GM12878 (cell line): Measurements from ENCODE around the gene THSD8. TPM values are rescaled to one million over a fixed set of nuclear protein-coding genes. Genes with fewer than 3 reads are reported as not detected.

Source experiments
- ATF2 ChIP-seq: IDR thresholded peaks from 2 replicates; pipeline ENCODE4 v1.6.1; 2012; ENCODE audit warnings: low read length, inconsistent platforms
- CBX5 ChIP-seq: sonication (generic); IDR thresholded peaks from 2 replicates; pipeline ENCODE4 v1.6.1; 2016; ENCODE audit warnings: low read depth, moderate library complexity, mild to moderate bottlenecking, inconsistent platforms
- CTCF ChIP-seq, 3 experiments: IDR thresholded peaks in 2 of 3; conservative IDR thresholded peaks in 1 of 3; 2 replicates each; pipeline ENCODE4 v1.5.1; 2011; ENCODE audit warnings: low read depth in 3 of 3, low read length in 3 of 3, mild to moderate bottlenecking in 3 of 3, control low read depth in 2 of 3, moderate library complexity in 2 of 3, inconsistent platforms in 1 of 3, mixed read lengths in 1 of 3; ENCODE audit not compliant: control insufficient read depth in 2 of 3, insufficient read depth in 1 of 3; ENCODE audit errors: extremely low read depth in 1 of 3
- EED ChIP-seq: sonication (generic); IDR thresholded peaks from 2 replicates; pipeline ENCODE4 v1.6.1; 2016; ENCODE audit warnings: antibody characterized with exemption, low read depth
- EGR1 ChIP-seq, 2 experiments: IDR thresholded peaks; 1 replicate in 1 of 2; 2 replicates in 1 of 2; pipeline ENCODE4 v1.6.1; 2011 to 2012; ENCODE audit warnings: low read depth in 2 of 2, low read length in 2 of 2, borderline replicate concordance in 1 of 2, mild to moderate bottlenecking in 1 of 2, moderate library complexity in 1 of 2
- EZH2 ChIP-seq: IDR thresholded peaks from 2 replicates; pipeline ENCODE4 v1.6.1; 2012; ENCODE audit warnings: low read depth, mild to moderate bottlenecking, control low read depth, inconsistent platforms, low read length, borderline replicate concordance; ENCODE audit not compliant: control insufficient read depth
- GATAD2B ChIP-seq: fragments of 450-650 bp; conservative IDR thresholded peaks from 2 replicates; pipeline ENCODE4 v1.6.1; 2017; ENCODE audit warnings: low read depth, mild to moderate bottlenecking, moderate library complexity
- HDAC2 ChIP-seq: fragments of 200-600 bp; sonication (generic); IDR thresholded peaks from 2 replicates; pipeline ENCODE4 v1.6.1; 2017
- IKZF1 ChIP-seq: fragments of 450-650 bp; conservative IDR thresholded peaks from 2 replicates; pipeline ENCODE4 v1.6.1; 2017; ENCODE audit warnings: antibody characterized with exemption, mild to moderate bottlenecking
- JUNB ChIP-seq: IDR thresholded peaks from 2 replicates; pipeline ENCODE4 v1.6.1; 2016; ENCODE audit warnings: antibody characterized with exemption, mild to moderate bottlenecking
- MYC ChIP-seq: IDR thresholded peaks from 2 replicates; pipeline ENCODE4 v1.6.1; 2011; ENCODE audit warnings: mild to moderate bottlenecking, low read length, moderate library complexity, inconsistent platforms; ENCODE audit not compliant: insufficient read depth, insufficient replicate concordance, insufficient read length, severe bottlenecking
- RELA ChIP-seq: fragments of 450-650 bp; IDR thresholded peaks from 2 replicates; pipeline ENCODE4 v1.8.0; 2014; ENCODE audit warnings: borderline replicate concordance; ENCODE audit not compliant: partially characterized antibody
- REST ChIP-seq: IDR thresholded peaks from 2 replicates; pipeline ENCODE4 v1.6.1; 2012; ENCODE audit warnings: mild to moderate bottlenecking, low read depth, low read length
- SMARCA5 ChIP-seq: fragments of 450-650 bp; IDR thresholded peaks from 2 replicates; pipeline ENCODE4 v1.6.1; 2017; ENCODE audit warnings: mild to moderate bottlenecking
- SREBF2 ChIP-seq: IDR thresholded peaks from 2 replicates; pipeline ENCODE4 v1.6.1; 2012; ENCODE audit warnings: mild to moderate bottlenecking, low read length
- STAT1 ChIP-seq: fragments of 450-650 bp; conservative IDR thresholded peaks from 2 replicates; pipeline ENCODE4 v1.6.1; 2014; ENCODE audit warnings: antibody characterized with exemption, mild to moderate bottlenecking
- SUPT20H ChIP-seq: IDR thresholded peaks from 2 replicates; pipeline ENCODE4 v1.6.1; 2011; ENCODE audit warnings: low read depth, mild to moderate bottlenecking, low read length, moderate library complexity, borderline replicate concordance; ENCODE audit not compliant: control insufficient read depth
- TAF1 ChIP-seq: IDR thresholded peaks from 2 replicates; pipeline ENCODE4 v1.6.1; 2011; ENCODE audit warnings: mild to moderate bottlenecking, low read depth, low read length, borderline replicate concordance
- ZBTB40 ChIP-seq: fragments of 450-650 bp; IDR thresholded peaks from 2 replicates; pipeline ENCODE4 v1.6.1; 2016; ENCODE audit warnings: mild to moderate bottlenecking, moderate library complexity, borderline replicate concordance
- ZNF24 ChIP-seq: fragments of 450-650 bp; IDR thresholded peaks from 2 replicates; pipeline ENCODE4 v1.6.1; 2017; ENCODE audit warnings: antibody characterized with exemption, mild to moderate bottlenecking
- polyA plus RNA-seq, 11 experiments: library from polyadenylated mRNA; depleted of rRNA in 4 of 11; unstranded in 6 of 11; stranded (reverse) in 5 of 11; fragments of >200 nt; fragmentation: Nextera tagmentation in 4 of 11; fragmentation: Illumina TruSeq in 1 of 11; extraction: Ambion mirVana in 4 of 11; extraction: Trizol in 1 of 11; gene quantifications; 1 replicate in 1 of 11; 2 replicates in 10 of 11; pipeline versions ENCODE4 v1.2.1 to v1.2.3, GENCODE V29; 2011 to 2016; ENCODE audit warnings: inconsistent platforms in 2 of 11, missing spikeins in 2 of 11, low read depth in 1 of 11
- total RNA-seq, 4 experiments: library from RNA; depleted of rRNA in 3 of 4; stranded (reverse); fragments of >200 nt in 3 of 4; fragmentation: Illumina TruSeq in 1 of 4; extraction: Trizol in 1 of 4; gene quantifications; 2 replicates each; pipeline versions ENCODE4 v1.2.1 to v1.2.3, GENCODE V29; 2013 to 2021

THSD8 gene
- total and polyA plus RNA-seq, 10 of the 15 experiments (the other 5 are each of a cell fraction or from before 2014, with no cell fraction given), result 0.24 to 32.3 (median 21.3) TPM; not detected in 2

DNA sequence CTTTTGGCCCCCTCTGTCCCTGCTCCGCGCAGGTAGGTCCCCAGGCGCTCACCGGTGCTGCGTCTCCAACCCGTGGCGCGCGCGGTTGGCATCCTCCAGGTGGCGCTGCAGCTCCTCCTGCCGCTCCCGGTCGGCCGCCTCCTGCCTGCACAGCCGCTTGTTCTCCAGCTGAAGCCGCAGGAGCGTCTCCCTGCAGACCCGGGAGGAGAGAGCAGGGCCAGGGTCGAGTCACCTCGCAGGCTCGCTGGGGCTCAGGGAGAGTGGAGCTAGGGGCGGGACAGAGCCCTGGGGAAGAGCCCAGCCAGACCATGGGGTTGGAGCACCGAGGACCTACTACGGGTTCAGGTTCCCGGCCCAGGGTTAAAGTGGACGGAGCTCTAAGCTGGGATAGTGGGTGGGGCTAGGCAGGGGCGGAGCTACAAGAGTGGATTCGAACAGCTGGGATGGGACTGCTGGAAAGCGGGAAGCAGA lies 35.8 kb upstream of the THSD8 start (continued):
- TF ChIP-seq GATAD2B (peak; percentile 30; the same call in 1 of the 2 replicates), MYC (no peak), CTCF (IDR thresholded peaks at IDR 0.05 in 2 of 3, conservative IDR thresholded peaks at IDR 0.05 in 1 of 3; ENCODE audit: control insufficient read depth in 2 of 3, extremely low read depth in 1 of 3, insufficient read depth in 1 of 3, low read depth in 3 of 3, low read length in 3 of 3) (peak; percentile 80 to 96 (median 86)), SREBF2 (no peak), SMARCA5 (peak; percentile 39; the same call in 1 of the 2 replicates), RELA (no peak), ZNF24 (no peak), HDAC2 (no peak), JUNB (no peak), IKZF1 (peak; percentile 79), CBX5 (no peak), EED (peak; percentile 68), EGR1 (IDR thresholded peaks at IDR 0.05; ENCODE audit: borderline replicate concordance in 1 of 2, low read depth in 2 of 2, low read length in 2 of 2) (no peak), STAT1 (no peak), TAF1 (no peak), ATF2 (no peak), SUPT20H (no peak), REST (no peak), ZBTB40 (no peak), EZH2 (no peak)
